HG03565 (cell line): ENCODE measurements around the gene MYO7A.

Experiments used
- ATAC-seq: cut with Tn5 transposase; IDR thresholded peaks from one replicate; pipeline ENCODE4 v1.9.1; 2021; ENCODE audit warnings: mild to moderate bottlenecking, moderate library complexity; ENCODE audit not compliant: unreplicated experiment

Gene MYO7A

GRCh38 chr11:77181799-77182541 lies 53.9 kb downstream of the MYO7A start:
- no peak for ATAC-seq

GRCh38 chr11:77182542-77183430 lies 54.7 kb downstream of the MYO7A start:
- ATAC-seq = no peak

GRCh38 chr11:77183431-77183984 lies 55.5 kb downstream of the MYO7A start:
- ATAC-seq = no peak

- no peak for ATAC-seq
Measured at GRCh38 chr11:77184136-77184860, 56.3 kb downstream of the MYO7A start.

GRCh38 chr11:77186302-77186701 lies 58.3 kb downstream of the MYO7A start:
- ATAC-seq = no peak

- ATAC-seq = no peak
Measured at GRCh38 chr11:77187111-77187750, 59.2 kb downstream of the MYO7A start.

- no peak for ATAC-seq
Measured at GRCh38 chr11:77187776-77188632, 60.0 kb downstream of the MYO7A start.

GRCh38 chr11:77188633-77189491 lies 60.8 kb downstream of the MYO7A start:
- no peak for ATAC-seq

GRCh38 chr11:77189588-77190210 lies 61.7 kb downstream of the MYO7A start:
- ATAC-seq = no peak

- ATAC-seq = no peak
Measured at GRCh38 chr11:77190331-77191075, 62.5 kb downstream of the MYO7A start.

- ATAC-seq = no peak
Measured at GRCh38 chr11:77191429-77191822, 63.4 kb downstream of the MYO7A start.

GRCh38 chr11:77191823-77192495 lies 63.9 kb downstream of the MYO7A start:
- ATAC-seq = no peak

GRCh38 chr11:77193167-77193566 lies 65.1 kb downstream of the MYO7A start:
- no peak for ATAC-seq

- ATAC-seq = no peak
Measured at GRCh38 chr11:77193911-77194830, 66.1 kb downstream of the MYO7A start.

GRCh38 chr11:77195071-77195755 lies 67.2 kb downstream of the MYO7A start:
- no peak for ATAC-seq
